Measurements from ENCODE around the gene PARD3B. TPM values are rescaled to one million over a fixed set of nuclear protein-coding genes. Genes with fewer than 3 reads are reported as not detected.
A peak's percentile ranks its signal among the peaks of the same experiment; 100 is the strongest.

PARD3B gene
- total and polyA plus RNA-seq, 2 donors from 2014 or later = 5.3 to 29.6 TPM

DNA sequence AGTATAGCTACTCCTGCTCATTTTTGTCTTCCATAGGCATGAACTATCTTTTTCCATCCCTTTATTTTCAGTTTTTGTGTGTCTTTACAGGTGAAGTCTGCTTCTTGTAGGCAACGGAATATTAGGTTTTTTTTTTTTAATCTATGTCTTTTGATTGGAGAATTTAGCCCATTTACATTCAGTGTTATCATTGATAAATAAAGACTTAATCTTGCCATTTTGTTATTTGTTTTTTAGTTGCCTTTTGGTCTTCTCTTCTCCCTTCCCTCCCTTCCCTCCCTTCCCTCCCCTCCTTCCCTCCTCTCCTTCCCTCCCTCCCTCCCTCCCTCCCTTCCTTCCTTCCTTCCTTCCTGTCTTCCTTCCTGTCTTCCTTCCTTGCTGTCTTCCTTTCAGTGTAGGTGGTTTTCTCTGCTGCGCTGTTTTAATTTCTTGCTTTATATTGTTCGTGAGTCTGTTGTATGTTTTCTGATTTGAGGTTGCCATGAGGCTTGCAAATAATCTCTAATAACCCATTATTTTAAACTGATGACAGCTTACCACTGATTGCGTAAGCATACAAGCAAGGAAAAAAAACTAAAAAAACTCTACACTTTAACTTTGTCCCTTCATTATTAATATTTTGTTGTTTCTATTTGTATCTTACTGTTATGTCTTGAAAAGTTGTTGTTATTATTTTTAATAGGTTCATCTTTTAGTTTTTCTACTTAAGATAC is 353.8 kb downstream of the PARD3B start:
- Histone ChIP-seq H3K27ac (ENCODE audit: low read depth in 2 of 2, low read length in 2 of 2) (no peak overlapping the region), H3K36me3 (ENCODE audit: control insufficient read depth in 2 of 3, insufficient read depth in 3 of 3, low read length in 3 of 3) (no peaks in the 10 kb centered on the region), H3K9me3 (ENCODE audit: control insufficient read depth in 2 of 3, insufficient read depth in 1 of 3, low read length in 3 of 3) (no peaks in the 10 kb centered on the region), H3K9ac (ENCODE audit: low read length in 3 of 3) (no peak overlapping the region), H3K27me3 (ENCODE audit: control insufficient read depth, insufficient read depth, low read length) (no peaks in the 10 kb centered on the region), H3K4me1 (ENCODE audit: control insufficient read depth in 2 of 3, insufficient read depth in 2 of 3, low read depth in 1 of 3, low read length in 3 of 3) (peaks cover 0 to 3% (median 0%) of the 10 kb centered on the region in 3 donors), H3K4me3 (ENCODE audit: low read length in 3 of 3) (no peak overlapping the region)
- intact Hi-C loops (cut with DNase I) = no loop called here
- DNase-seq (no peak), FAIRE-seq (peak; percentile 3)
- TF ChIP-seq, protein P1, sequence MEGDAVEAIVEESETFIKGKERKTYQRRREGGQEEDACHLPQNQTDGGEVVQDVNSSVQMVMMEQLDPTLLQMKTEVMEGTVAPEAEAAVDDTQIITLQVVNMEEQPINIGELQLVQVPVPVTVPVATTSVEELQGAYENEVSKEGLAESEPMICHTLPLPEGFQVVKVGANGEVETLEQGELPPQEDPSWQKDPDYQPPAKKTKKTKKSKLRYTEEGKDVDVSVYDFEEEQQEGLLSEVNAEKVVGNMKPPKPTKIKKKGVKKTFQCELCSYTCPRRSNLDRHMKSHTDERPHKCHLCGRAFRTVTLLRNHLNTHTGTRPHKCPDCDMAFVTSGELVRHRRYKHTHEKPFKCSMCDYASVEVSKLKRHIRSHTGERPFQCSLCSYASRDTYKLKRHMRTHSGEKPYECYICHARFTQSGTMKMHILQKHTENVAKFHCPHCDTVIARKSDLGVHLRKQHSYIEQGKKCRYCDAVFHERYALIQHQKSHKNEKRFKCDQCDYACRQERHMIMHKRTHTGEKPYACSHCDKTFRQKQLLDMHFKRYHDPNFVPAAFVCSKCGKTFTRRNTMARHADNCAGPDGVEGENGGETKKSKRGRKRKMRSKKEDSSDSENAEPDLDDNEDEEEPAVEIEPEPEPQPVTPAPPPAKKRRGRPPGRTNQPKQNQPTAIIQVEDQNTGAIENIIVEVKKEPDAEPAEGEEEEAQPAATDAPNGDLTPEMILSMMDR (IDR thresholded peaks at IDR 0.05; ENCODE audit: borderline replicate concordance, extremely low read depth, insufficient read depth) = no peak

DNA sequence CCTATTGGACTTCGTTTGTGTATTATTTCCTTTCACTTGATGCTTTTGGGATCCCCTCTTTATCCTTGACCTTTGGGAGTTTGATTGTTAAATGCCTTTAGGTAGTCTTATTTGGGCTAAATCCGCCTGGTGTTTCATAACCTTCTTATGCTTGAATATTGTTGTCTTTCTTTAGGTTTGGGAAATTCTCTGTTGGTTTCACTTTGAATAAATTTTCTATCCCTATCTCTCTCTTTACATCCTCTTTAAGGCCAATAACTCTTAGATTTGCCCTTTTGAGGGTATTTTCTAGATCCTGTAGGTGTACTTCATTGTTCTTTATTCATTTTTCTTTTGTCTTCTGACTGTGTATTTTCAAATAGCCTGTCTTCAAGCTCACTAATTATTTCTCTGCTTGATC is 354.7 kb downstream of the PARD3B start:
- DNase-seq (no peak), FAIRE-seq (no peak)
- no peak overlapping the region for H3K4me3 ChIP-seq (ENCODE audit: low read length in 3 of 3)
- TF ChIP-seq, protein P1 (IDR thresholded peaks at IDR 0.05; ENCODE audit: borderline replicate concordance, extremely low read depth, insufficient read depth) = no peak
- no peaks in the 10 kb centered on the region for H3K27me3 ChIP-seq (ENCODE audit: control insufficient read depth, insufficient read depth, low read length)
- H3K27ac ChIP-seq (ENCODE audit: low read depth in 2 of 2, low read length in 2 of 2) = no peak overlapping the region
- intact Hi-C loops (cut with DNase I) = no loop called here
- H3K4me1 ChIP-seq (ENCODE audit: control insufficient read depth in 2 of 3, insufficient read depth in 2 of 3, low read depth in 1 of 3, low read length in 3 of 3) = peaks cover 0 to 3% (median 0%) of the 10 kb centered on the region in 3 donors
- no peaks in the 10 kb centered on the region for H3K36me3 ChIP-seq (ENCODE audit: control insufficient read depth in 2 of 3, insufficient read depth in 3 of 3, low read length in 3 of 3)
- no peaks in the 10 kb centered on the region for H3K9me3 ChIP-seq (ENCODE audit: control insufficient read depth in 2 of 3, insufficient read depth in 1 of 3, low read length in 3 of 3)
- H3K9ac ChIP-seq (ENCODE audit: low read length in 3 of 3) = no peak overlapping the region

DNA sequence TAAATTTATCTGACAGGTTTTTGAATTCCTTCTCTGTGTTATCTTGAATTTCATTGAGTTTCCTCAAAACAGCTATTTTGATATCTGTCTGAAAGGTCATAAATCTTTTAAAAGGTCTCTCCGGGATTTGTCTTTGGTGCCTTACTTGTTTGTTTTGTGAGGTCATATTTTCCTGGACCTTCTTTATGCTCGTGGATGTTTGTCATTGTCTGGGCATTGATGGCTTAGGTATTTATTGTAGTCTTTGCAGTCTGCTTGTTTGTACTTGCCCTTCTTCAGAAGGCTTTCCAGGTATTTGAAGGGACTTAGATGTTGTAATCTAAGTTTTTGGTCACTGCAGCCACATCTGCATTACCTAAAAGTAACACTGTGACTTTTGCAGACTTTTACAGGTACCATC is 355.2 kb downstream of the PARD3B start:
- no peaks in the 10 kb centered on the region for H3K27me3 ChIP-seq (ENCODE audit: control insufficient read depth, insufficient read depth, low read length)
- no peaks in the 10 kb centered on the region for H3K9me3 ChIP-seq (ENCODE audit: control insufficient read depth in 2 of 3, insufficient read depth in 1 of 3, low read length in 3 of 3)
- peak in 1 of 5 donors; percentile 23 for DNase-seq
- no peaks in the 10 kb centered on the region for H3K36me3 ChIP-seq (ENCODE audit: control insufficient read depth in 2 of 3, insufficient read depth in 3 of 3, low read length in 3 of 3)
- intact Hi-C loops (cut with DNase I) = no loop called here
- H3K4me1 ChIP-seq (ENCODE audit: control insufficient read depth in 2 of 3, insufficient read depth in 2 of 3, low read depth in 1 of 3, low read length in 3 of 3) = peaks cover 0 to 3% (median 0%) of the 10 kb centered on the region in 3 donors
- H3K27ac ChIP-seq (ENCODE audit: low read depth in 2 of 2, low read length in 2 of 2) = no peak overlapping the region
- FAIRE-seq = no peak
- TF ChIP-seq, protein P1 (IDR thresholded peaks at IDR 0.05; ENCODE audit: borderline replicate concordance, extremely low read depth, insufficient read depth) = no peak
- H3K4me3 ChIP-seq (ENCODE audit: low read length in 3 of 3) = no peak overlapping the region
- H3K9ac ChIP-seq (ENCODE audit: low read length in 3 of 3) = no peak overlapping the region
